ENCODE measurements around the gene C1QTNF2. TPM values are rescaled to one million over a fixed set of nuclear protein-coding genes. Genes with fewer than 3 reads are reported as not detected.

Gene C1QTNF2
- total RNA-seq, 1 donor from 2014 or later = 1.4 TPM

- Histone ChIP-seq H3K4me3 (no peak overlapping the region), H3K27ac (replicated peaks) (peak overlapping the region; percentile 78)
These were observed 7.2 kb downstream of the C1QTNF2 start for GRCh38 chr5:160363211-160363610.

GRCh38 chr5:160361624-160362228, 8.7 kb downstream of the C1QTNF2 start:
- no peak for DNase-seq
- TF ChIP-seq CTCF (IDR thresholded peaks at IDR 0.05; ENCODE audit: borderline replicate concordance) = no peak
- Histone ChIP-seq H3K4me1 (peaks cover 68% of the 10 kb centered on the region), H3K27me3 (ENCODE audit: low read depth) (no peaks in the 10 kb centered on the region), H3K36me3 (no peaks in the 10 kb centered on the region), H3K27ac (replicated peaks) (peak overlapping the region; percentile 78), H3K9me3 (replicated peaks) (no peaks in the 10 kb centered on the region), H3K4me3 (no peak overlapping the region)
- intact Hi-C loops (cut with micrococcal nuclease) = no loop called here

More at GRCh38 chr5:160363211-160363610, 7.2 kb downstream of the C1QTNF2 start:
- H3K27me3 ChIP-seq (ENCODE audit: low read depth) = no peaks in the 10 kb centered on the region
- H3K9me3 ChIP-seq (replicated peaks) = no peaks in the 10 kb centered on the region
- DNase-seq = no peak
- H3K4me1 ChIP-seq = peaks cover 54% of the 10 kb centered on the region
- H3K36me3 ChIP-seq = no peaks in the 10 kb centered on the region
- TF ChIP-seq CTCF (IDR thresholded peaks at IDR 0.05; ENCODE audit: borderline replicate concordance) = no peak
- intact Hi-C loops (cut with micrococcal nuclease) = no loop called here

GRCh38 chr5:160360310-160360709, 10.1 kb downstream of the C1QTNF2 start:
- TF ChIP-seq CTCF (IDR thresholded peaks at IDR 0.05; ENCODE audit: borderline replicate concordance) = no peak
- Histone ChIP-seq H3K4me3 (no peak overlapping the region), H3K4me1 (peaks cover 76% of the 10 kb centered on the region), H3K9me3 (replicated peaks) (no peaks in the 10 kb centered on the region), H3K27me3 (ENCODE audit: low read depth) (no peaks in the 10 kb centered on the region), H3K27ac (replicated peaks) (peak overlapping the region; percentile 45), H3K36me3 (no peaks in the 10 kb centered on the region)
- no peak for DNase-seq
- intact Hi-C loops (cut with micrococcal nuclease) = no loop called here

- intact Hi-C loops (cut with micrococcal nuclease) = no loop called here
- Histone ChIP-seq H3K36me3 (no peaks in the 10 kb centered on the region), H3K27me3 (ENCODE audit: low read depth) (no peaks in the 10 kb centered on the region), H3K27ac (replicated peaks) (peak overlapping the region; percentile 45), H3K4me3 (no peak overlapping the region), H3K9me3 (replicated peaks) (no peaks in the 10 kb centered on the region), H3K4me1 (peaks cover 76% of the 10 kb centered on the region)
- DNase-seq = no peak
- no peak for TF ChIP-seq CTCF (IDR thresholded peaks at IDR 0.05; ENCODE audit: borderline replicate concordance)
These were observed 10.6 kb downstream of the C1QTNF2 start for GRCh38 chr5:160359816-160360215.

GRCh38 chr5:160359242-160359641, 11.2 kb downstream of the C1QTNF2 start:
- no peak for TF ChIP-seq CTCF (IDR thresholded peaks at IDR 0.05; ENCODE audit: borderline replicate concordance)
- no peak for DNase-seq
- intact Hi-C loops (cut with micrococcal nuclease) = no loop called here
- H3K9me3 ChIP-seq (replicated peaks) = no peaks in the 10 kb centered on the region
- H3K4me3 ChIP-seq = no peak overlapping the region
- peak overlapping the region; percentile 45 for H3K27ac ChIP-seq (replicated peaks)
- no peaks in the 10 kb centered on the region for H3K36me3 ChIP-seq
- no peaks in the 10 kb centered on the region for H3K27me3 ChIP-seq (ENCODE audit: low read depth)
- H3K4me1 ChIP-seq = peaks cover 76% of the 10 kb centered on the region

Measured in left ventricle myocardium inferior (tissue), 1 donor.